ENCODE data around the gene NDC80.

DNA sequence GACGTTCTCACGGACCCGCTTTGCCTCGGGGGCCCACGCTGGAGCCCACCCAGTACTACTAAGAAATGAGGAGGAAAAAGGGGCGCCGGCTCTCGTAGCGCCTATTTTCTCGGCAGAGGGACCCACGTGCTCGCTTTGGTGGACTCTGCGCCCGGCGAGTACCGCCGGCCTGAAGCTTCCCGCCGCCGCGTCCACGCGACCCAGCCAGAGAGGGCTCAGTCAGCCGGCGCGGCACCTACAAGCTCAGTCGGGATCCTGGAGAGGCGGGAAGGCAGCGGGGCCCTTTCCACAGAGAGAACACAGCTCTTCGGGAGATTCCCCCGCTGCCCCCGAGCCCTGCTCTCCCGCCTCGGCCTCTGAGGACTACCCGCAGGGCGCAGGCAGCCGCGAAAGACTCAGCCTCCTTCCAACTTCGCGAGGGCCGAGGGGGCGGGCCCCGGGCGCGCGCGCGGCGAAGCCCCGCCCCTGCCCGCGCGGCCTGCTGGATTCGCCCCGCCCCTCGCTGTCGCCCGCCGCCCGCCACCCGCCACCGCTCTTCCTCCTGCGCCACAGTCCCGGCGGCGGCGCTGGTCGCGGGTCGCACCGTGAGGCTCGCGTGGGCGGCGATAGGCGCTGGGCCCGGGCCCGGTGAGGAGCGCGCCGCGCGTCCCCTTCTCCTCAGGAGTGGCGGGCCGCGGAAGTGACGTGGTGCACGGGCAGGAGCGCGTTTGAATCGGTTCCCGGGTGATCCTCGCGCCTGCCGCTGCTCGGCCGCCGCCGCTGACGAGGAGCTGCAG, 84.0 kb downstream of the NDC80 start, which contains the start of gene SMCHD1:
- TF ChIP-seq POLR2A (IDR thresholded peaks at IDR 0.05; ENCODE audit: low read length): peak; percentile 91
- no peak for TF ChIP-seq GATA1 (IDR thresholded peaks at IDR 0.05; ENCODE audit: low read depth, low read length)

All from erythroblast (primary cell).